Upper lobe of left lung (tissue), 4 donors: ENCODE data around the gene ZZZ3.

Experiments
- CTCF ChIP-seq, 6 experiments: fragments of 450-650 bp in 4 of 6; fragments of 200-600 bp in 2 of 6; sonication (generic) in 2 of 6; IDR thresholded peaks; one replicate each; pipeline ENCODE4 v1.5.1; 2016 to 2019; ENCODE audit warnings: antibody characterized with exemption in 6 of 6
- POLR2A ChIP-seq, 4 donors: fragments of 450-650 bp; IDR thresholded peaks; one replicate each; pipeline ENCODE4 v1.5.1; 2016 to 2017; ENCODE audit warnings: antibody characterized with exemption in 4 of 4, mild to moderate bottlenecking in 2 of 4

- TF ChIP-seq CTCF (IDR thresholded peaks at IDR 0.05), result no peak
- no peak for TF ChIP-seq POLR2A (IDR thresholded peaks at IDR 0.05)
These were observed 22.4 kb downstream of the ZZZ3 start for GRCh38 chr1:77659879-77660593.
